ENCODE measurements around the gene CTNNA3.

The CTNNA3 gene

GRCh38 chr10:67306588-67307205 is 389.3 kb downstream of the CTNNA3 start:
- DNase-seq: no peak

GRCh38 chr10:67302701-67303100 is 393.3 kb downstream of the CTNNA3 start:
- DNase-seq: no peak

- no peak for DNase-seq
Observed at GRCh38 chr10:67299761-67300160, 396.2 kb downstream of the CTNNA3 start.

GRCh38 chr10:67297637-67298181 is 398.3 kb downstream of the CTNNA3 start:
- no peak for DNase-seq

GRCh38 chr10:67296926-67297325 is 399.1 kb downstream of the CTNNA3 start:
- DNase-seq: no peak

GRCh38 chr10:67288688-67289410 is 407.1 kb downstream of the CTNNA3 start:
- no peak for DNase-seq

GRCh38 chr10:67284589-67284988 is 411.4 kb downstream of the CTNNA3 start:
- DNase-seq: no peak

GRCh38 chr10:67282871-67283270 is 413.1 kb downstream of the CTNNA3 start:
- no peak for DNase-seq

GRCh38 chr10:67280405-67280804 is 415.6 kb downstream of the CTNNA3 start:
- DNase-seq: no peak

GRCh38 chr10:67277402-67277801 is 418.6 kb downstream of the CTNNA3 start:
- DNase-seq: no peak

- no peak for DNase-seq
Observed at GRCh38 chr10:67269828-67270227, 426.2 kb downstream of the CTNNA3 start.

- no peak for DNase-seq
Observed at GRCh38 chr10:67268146-67268545, 427.8 kb downstream of the CTNNA3 start.

GRCh38 chr10:67262675-67263074 is 433.3 kb downstream of the CTNNA3 start:
- no peak for DNase-seq

- DNase-seq: no peak
Observed at GRCh38 chr10:67261300-67261797, 434.6 kb downstream of the CTNNA3 start.

- DNase-seq: no peak
Observed at GRCh38 chr10:67259319-67259929, 436.6 kb downstream of the CTNNA3 start.

- no peak for DNase-seq
Observed at GRCh38 chr10:67257427-67258144, 438.4 kb downstream of the CTNNA3 start.

- no peak for DNase-seq
Observed at GRCh38 chr10:67257018-67257417, 439.0 kb downstream of the CTNNA3 start.

GRCh38 chr10:67250686-67251085 is 445.3 kb downstream of the CTNNA3 start:
- no peak for DNase-seq

- no peak for DNase-seq
Observed at GRCh38 chr10:67246066-67246555, 449.9 kb downstream of the CTNNA3 start.

- DNase-seq: no peak
Observed at GRCh38 chr10:67242528-67242927, 453.5 kb downstream of the CTNNA3 start.

- DNase-seq: no peak
Observed at GRCh38 chr10:67241451-67241850, 454.5 kb downstream of the CTNNA3 start.

- no peak for DNase-seq
Observed at GRCh38 chr10:67239864-67240497, 456.0 kb downstream of the CTNNA3 start.
